Spleen (tissue), 7 donors: Measurements from ENCODE around the gene STON2.

Experiments used
- POLR2AphosphoS5 ChIP-seq, 3 donors: sonication (generic); formaldehyde crosslinking; IDR thresholded peaks; one replicate each; pipeline ENCODE4 v1.5.1; 2017; ENCODE audit warnings: antibody characterized with exemption in 3 of 3
- TF ChIP-seq, protein P1 (sequence below), 11 experiments: fragments of 200-600 bp in 7 of 11; fragments of 450-650 bp in 4 of 11; sonication (generic) in 4 of 11; IDR thresholded peaks in 8 of 11; conservative IDR thresholded peaks in 3 of 11; 1 replicate in 7 of 11; 2 replicates in 4 of 11; pipeline versions ENCODE4 v1.4.0 to v1.8.0; 2016 to 2021; ENCODE audit warnings: antibody characterized with exemption in 11 of 11, inconsistent platforms in 4 of 11, mild to moderate bottlenecking in 1 of 11
- donor health status: DM: no; HTN: no; CAD: no; lungs with moderate emphysema.
- donor health status: DM: no; HTN: no; CAD: no.
- donor health status: DM: no; HTN: no; CAD: no.

DNA sequence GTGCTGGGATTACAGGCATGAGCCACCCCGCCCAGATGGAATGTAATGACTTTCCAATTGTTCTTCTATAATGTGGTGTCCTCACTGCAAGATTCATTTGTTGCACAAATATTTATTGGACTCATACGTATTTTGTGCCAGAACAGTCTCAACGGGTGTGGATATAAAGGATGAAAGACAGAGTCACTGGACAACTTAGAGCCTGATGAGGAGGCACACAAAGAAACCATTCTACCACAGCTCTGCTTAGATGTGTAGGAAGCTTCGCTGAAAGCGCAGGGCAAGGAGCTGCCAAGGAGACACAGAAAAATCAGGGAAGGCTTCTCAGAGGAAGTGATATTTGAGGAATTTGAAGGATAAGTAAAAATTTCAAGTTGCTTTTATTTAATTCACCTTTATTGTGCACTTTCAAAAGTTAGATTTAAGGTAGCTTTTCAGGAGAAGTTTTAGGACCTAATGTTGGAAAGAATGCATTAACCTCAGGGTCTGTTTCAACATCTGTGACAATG, 41.6 kb upstream of the STON2 start:
- TF ChIP-seq, protein P1, sequence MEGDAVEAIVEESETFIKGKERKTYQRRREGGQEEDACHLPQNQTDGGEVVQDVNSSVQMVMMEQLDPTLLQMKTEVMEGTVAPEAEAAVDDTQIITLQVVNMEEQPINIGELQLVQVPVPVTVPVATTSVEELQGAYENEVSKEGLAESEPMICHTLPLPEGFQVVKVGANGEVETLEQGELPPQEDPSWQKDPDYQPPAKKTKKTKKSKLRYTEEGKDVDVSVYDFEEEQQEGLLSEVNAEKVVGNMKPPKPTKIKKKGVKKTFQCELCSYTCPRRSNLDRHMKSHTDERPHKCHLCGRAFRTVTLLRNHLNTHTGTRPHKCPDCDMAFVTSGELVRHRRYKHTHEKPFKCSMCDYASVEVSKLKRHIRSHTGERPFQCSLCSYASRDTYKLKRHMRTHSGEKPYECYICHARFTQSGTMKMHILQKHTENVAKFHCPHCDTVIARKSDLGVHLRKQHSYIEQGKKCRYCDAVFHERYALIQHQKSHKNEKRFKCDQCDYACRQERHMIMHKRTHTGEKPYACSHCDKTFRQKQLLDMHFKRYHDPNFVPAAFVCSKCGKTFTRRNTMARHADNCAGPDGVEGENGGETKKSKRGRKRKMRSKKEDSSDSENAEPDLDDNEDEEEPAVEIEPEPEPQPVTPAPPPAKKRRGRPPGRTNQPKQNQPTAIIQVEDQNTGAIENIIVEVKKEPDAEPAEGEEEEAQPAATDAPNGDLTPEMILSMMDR (IDR thresholded peaks at IDR 0.05 in 8 of 11, conservative IDR thresholded peaks at IDR 0.05 in 3 of 11) = no peak
- no peak for TF ChIP-seq POLR2AphosphoS5 (IDR thresholded peaks at IDR 0.05)
